ENCODE results near the gene C16orf82. TPM values are rescaled to one million over a fixed set of nuclear protein-coding genes. Genes with fewer than 3 reads are reported as not detected.
A peak's percentile ranks its signal among the peaks of the same experiment; 100 is the strongest.

The C16orf82 gene
- polyA plus RNA-seq, 1 donor: not detected

DNA sequence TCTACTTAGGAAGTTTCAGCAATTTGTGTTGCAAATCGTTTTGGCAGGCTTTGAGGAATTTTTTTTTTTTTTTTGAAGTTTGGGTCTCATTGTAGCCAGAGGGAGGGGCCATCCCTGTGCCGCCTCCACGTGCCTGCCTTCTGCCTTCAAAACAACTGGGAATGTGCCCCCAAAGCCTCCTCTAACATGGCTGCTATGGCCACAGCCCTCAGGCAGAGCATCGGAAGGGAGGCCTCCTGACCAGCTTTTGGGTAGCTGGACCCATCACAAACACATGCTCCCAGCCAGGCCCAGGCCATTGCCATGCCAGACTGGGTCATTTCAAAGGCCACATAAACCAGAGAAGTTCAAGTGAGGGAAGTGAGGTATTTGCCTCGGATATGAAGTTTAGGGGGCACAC is 21.5 kb downstream of the C16orf82 start:
- no peak for DNase-seq

DNA sequence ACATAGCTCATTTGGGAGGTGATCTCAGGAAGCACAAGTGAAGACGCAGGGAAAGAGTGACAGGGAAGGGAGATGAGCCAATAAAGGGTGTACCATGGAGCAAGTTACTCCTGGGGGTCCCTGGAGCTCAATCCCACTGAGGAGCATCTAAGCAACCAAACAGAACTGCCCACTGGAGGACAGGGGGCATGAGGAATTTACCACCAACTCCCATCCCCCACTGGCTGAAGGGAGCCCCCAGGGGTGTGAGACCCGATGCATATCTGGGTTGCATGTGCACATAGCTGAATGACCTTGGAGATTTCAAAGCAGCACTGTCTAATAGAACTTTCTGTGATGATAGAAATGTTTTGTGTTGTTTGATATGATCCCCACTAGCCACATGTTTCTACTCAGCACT is 29.6 kb downstream of the C16orf82 start:
- DNase-seq: no peak

DNA sequence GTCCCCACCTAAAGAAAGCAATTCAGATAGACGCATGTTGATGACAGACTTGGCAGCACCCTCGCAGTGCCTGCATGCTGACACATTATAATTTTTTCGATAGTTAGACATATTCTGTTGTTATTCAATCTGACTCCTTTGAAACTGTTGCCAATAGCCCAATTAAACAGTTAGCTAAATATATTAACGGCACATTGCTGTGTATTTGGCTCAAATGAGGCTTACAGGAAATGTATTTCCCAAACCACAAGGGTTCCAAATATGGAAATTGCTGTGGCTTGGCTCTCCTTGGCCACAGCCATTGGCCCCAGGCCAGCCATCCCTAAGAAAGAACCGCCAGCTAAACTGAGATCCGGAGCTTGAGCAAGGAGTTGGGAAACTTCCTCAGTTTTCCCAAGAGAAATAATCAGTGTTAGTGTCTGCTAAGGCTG is 31.1 kb downstream of the C16orf82 start:
- no peak for DNase-seq

DNA sequence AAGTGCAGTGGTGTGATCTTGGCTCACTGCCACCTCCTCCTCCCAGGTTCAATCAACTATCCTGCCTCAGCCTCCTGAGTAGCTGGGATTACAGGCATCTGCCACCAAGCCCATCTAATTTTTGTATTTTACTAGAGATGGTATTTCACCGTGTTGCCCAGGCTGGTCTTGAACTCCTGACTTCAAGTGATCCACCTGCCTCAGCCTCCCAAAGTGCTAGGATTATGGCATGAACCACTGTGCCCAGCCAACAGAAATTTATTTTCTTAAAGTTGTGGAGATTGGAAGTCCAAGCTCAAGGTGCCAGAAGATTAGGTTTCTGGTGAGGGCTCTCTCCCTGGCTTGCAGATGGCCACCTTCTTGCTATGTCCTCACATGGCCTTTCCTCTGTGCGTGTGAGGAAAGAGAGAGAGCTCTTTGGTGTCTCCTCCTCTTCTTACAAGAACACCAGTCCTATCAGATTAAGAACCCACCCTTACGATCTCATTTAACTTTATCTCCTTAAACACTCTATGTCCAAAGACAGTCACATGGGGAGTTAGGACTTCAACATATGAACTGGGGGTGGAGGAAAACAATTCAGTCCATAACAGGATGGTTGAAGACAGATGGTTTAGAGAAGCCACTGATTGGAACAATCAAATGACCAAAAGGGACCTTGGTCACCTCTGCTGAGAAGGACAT is 31.8 kb downstream of the C16orf82 start:
- no peak for DNase-seq

DNA sequence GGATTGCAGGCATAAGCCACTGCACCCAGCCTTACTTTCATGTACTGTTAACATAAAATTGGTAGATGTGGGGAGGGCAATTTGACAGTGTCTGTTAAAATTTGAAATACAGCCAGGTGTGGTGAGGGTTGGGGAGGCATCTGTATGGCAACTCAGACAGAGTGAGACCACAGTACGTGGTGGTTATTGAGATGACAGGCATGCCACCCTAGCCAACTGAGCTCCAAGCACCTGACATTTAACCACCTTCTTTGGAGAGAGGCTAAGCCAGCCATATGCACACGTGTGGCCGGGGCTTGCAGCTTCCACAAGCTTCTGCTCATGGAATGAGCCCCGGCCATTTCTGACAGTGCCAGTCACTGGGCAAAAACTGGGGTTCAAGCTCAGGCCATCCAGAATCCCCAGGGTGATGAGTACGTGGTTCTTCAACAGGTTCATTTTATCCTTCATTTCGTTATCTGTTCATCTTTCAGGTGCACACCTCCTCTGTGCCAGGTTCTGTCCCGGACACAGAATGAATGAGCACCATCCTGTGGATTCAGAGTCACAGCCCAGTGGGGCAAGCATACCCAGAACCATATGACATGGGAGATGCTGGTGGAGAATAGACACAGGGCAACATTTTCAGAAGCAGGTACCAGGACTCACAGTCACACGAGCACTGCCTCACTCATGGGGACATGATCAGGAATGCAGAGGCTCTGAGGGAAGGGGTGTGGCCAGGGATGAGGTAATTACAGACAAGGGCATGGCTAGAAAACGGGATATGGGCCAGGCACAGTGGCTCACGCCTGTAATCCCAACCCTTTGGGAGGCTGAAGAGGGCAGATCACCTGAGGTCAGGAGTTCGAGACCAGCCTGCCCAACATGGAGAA is 36.2 kb downstream of the C16orf82 start:
- no peak for DNase-seq

DNA sequence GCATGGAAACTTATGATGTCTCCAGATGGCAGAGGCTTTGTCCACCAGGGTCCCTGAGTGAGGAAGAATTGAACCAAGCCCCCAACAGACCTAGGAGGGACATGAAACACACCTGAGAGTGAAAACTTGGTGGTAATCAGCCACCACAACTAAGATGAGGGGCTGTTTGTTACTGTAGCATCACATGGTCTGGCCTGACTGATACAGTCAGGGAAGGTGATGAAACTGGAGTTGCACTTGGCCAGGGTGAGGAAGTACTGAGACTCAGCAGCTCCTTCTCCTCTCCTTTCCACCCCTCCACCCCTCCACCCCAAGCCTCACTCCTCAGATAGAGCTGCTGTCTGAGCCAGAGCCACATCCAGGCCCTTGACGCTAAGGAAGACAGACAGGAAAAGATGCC is 37.2 kb downstream of the C16orf82 start:
- no peak for DNase-seq

DNA sequence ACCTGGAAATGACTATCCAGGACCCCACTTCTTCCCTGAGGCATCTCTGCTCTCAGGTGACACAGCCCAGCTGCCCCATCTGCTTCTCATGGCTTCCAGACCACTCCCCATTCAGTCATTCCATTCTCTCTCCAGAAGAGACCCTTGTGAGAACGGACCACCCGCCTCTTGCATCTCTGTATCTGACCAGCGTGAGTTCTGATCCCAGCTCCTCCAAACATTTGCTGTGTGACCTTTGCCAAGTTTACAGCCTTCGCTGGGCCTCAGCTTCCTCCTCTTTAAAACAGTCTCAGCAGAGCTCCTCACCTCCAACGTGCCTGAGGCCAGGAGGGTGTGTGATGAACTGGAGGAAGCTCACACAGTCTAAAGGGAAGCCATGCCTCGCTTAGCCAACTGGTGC is 39.6 kb downstream of the C16orf82 start:
- DNase-seq: no peak

DNA sequence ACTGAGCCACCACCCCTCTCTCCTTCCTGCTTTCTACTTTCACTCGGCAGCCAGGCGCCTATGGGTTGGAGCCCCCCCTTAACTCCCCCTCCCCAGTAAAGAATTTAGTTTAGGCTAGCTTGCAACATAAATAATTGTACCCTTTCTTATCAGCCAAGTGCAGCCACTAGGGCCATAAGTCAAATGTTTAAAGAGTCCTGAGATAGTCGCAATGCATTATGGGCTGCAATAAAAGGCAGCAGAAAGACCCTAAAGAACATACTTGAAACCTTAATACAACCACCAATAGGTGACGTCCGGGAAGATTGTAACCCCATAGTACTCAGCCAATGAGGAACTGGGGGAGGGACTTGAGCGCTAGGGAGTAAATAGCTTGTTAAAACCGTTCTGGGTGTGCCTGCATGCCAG is 40.5 kb downstream of the C16orf82 start:
- no peak for DNase-seq

DNA sequence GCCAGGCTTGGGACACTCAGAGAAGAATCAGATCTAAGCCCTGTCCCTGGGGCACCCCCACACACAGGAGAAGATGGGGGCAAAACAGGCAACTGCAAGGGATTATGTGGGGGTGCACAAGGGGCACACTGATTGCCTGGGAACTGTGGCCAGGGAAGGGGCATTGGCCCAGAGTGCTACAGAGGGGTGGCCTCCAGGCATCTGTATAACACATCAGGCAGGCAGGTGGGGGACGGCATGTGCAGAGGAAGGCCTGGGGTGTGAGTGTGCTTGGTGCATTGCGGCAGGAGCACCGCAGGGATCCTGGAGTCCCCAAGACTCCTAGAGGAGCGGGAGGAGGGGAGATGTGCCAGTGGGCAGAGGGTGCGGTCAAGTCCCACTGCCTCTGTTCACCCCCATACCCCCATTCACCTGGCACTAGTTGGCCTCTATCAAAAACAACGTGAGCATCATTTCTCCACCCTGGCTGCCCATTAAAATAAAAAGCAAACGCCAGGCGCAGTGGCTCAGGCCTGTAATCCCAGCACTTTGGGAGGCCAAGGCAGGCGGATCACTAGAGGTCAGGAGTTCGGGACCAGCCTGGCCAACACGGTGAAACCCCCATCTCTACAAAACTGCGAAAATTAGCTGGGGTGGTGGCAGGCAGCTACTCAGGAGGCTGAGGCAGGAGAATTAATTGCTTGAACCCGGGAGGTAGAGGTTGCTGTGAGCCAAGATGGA is 41.5 kb downstream of the C16orf82 start:
- DNase-seq: no peak

DNA sequence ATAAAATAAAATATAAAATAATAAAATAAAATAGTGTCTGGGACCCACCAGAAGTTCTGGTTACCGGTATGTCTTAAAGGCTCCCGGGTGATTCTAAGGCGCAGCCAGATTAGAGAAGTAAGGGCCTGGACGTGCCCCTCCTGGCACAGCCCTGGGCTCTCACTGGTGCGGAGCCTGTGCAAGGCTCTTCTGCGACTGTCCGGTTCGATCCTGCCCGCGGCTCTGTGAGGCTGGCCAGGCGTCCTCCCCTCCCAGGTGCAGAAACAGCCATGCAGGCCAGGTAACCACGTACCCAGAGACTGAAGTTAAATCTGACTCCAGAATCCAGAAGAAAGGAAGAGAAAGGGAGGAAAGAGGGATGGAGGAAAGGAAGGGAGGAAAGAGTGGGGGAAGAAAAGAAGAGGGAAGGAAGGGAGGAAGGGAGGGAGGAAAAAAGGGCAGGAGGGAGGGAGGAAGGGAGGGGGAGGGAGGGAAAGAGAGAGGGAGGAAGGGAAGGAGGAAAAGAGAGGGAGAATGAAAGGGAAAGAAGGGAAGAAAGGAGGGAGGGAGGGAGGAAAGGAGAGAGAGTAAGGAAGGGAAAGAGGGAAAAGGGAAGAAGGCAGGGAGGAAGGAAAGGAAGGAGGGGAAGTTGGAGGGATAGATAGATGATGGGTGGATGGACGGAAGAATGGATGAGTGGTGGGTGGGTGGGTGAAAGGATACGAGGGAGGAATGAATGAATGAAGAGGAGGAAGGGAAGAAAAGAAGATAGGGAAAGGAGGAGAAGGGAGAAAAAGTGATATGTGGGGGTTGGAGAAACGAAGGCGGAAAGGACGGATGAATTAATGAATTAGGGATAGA is 42.3 kb downstream of the C16orf82 start:
- DNase-seq: no peak

DNA sequence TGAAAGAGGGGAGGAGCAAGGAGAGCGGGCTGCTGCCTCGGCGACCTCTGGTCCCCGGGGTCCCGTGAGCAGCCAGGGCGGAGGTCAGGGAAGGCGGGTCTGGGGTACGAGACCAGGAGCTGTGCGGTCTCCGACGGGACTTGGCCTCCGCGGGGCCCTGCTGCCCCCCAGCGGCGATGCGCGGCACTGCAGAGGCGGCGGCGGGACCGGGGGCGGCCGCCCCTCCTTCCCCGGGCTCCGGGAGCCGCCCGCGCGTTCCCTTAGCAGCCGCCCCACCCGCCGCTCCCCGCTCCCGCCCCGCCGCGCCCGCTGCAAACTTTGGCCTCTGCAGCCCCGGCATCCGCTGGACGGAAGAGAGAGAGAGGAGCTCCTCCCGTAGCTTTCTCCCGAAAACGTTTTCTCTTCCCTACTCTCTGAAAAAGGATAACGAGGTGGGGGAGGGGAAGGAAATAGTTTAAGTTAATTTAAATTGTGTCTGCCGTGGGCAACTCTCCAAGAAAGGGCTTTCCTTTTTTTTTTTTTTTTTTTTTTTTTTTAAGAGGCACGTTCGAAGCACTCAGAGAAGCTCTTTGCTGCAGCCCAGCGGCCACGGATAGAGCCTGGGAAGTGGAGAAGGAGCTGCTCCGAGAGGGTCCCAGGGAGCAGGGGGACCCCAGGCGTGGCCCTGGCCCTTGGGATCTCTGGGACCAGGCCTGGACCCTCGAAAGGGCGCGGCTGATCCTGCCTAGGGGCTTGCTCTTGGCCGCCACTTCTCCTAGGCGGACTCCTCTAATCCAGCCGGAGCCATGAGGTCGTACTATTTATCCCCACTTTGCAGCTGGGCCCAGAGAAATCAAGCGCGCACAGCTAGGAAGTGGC is 43.2 kb downstream of the C16orf82 start:
- DNase-seq: peak; percentile 87

DNA sequence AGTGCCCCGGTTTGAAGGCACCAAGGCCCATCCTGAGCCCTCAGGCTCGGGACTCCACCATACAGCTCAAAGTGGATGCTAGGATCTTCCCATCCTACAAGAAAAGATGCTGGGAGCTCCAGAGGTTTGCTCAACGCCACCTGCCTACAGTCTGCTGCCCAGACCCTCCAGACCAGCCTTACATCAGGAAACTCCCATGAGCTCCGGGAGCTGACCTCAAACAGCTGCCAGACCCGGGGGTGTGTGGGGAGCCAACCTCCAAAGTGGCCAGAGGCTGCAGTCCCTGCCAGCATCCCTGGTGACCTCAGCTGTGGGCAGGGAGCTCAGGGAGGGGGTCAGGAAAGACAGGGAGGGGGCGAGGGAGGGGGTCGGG is 43.8 kb downstream of the C16orf82 start:
- no peak for DNase-seq

DNA sequence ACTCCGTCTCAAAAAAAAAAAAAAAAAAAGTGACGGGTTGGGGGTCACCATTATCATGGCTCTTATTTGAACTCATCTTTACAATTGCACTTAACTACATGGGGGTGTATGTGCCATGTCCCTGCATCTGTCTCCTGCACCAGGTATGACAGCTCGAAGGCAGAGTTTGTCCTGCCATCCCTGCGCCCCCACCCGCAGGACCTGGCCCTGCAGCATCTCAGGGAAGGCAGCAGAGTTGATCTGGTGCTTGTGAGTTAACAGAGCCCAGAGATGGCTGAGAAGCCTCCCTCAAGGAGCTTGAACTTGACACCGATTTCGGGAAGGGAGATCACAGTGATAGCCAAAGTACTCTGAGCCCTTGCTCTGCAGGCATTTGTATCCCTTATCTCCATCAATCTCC is 44.8 kb downstream of the C16orf82 start:
- no peak for DNase-seq

DNA sequence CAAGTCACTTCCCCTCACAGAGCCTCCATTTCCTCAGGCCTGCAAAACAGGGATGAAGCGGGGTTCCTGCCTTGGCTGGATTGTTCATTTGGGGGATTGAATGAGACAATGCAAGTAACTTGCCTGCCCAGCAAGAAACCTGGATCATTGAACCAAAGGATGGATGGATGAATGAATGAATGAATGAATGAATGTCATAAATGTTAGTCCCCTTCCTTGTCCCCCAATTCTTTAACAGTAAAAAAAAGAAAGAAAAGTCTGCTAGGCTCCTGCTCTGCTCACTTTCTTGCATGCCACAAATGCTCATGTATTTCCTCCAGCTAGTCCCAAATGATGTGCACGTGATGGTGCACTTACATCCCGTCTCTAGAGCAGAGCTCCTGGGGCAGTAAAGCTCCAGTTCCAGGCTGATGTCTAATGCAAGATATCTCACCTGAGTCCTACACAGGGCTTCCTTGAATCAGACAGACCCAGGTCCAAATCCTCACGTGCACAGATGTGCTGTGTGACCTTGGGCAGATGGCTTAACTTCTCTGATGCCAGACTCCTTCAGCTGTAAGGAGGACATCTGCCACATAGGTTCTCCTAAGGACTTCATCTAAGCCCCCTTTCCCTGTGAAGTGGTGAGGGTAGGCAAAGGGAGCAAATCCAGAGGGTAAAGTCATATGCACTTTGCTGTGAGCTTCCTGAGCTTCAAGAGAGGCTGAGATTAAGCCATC is 45.5 kb downstream of the C16orf82 start:
- no peak for DNase-seq

DNA sequence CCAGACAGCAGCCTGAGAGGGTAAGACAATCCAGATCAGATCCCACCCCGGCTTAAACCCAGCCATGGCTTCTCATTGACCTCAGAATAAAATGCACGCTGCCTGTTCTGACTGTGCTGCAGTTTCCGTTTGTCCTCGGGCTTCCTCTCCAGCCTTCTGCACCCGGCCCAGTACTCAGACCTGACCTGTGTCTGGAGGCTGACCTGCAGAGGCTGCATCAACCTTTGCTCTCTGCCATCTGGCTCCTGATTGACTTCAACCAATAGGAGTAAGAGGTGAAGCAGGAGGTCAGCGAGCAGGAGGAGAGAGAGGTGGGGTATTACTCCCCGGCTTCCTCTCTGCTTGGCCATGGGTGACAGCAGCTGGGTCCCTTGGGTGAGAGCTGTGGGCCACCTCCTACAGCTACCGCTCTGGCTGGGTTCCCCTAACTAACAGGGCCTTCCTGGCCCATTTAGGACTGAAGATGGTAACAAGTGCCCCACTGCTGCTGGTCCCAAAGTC is 46.7 kb downstream of the C16orf82 start:
- DNase-seq: no peak

DNA sequence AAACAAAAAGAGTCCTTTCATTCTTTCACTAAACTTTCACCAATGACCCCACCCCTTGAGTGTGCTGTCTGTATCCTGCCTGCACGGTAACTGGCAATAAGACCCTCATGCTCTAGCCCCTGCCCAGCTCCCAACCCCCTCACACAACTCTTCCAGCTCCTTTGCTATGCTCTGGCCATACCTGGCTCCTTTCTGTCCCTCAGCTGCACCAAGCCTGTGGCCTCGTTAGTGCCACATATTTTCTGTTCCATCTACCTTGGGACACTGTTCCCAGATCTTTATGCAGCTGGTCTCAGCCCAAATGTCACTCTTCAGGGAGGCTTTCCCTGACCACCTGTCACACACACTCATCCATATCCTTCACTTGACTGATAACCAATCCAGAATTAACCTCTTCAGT is 47.3 kb downstream of the C16orf82 start:
- no peak for DNase-seq

DNA sequence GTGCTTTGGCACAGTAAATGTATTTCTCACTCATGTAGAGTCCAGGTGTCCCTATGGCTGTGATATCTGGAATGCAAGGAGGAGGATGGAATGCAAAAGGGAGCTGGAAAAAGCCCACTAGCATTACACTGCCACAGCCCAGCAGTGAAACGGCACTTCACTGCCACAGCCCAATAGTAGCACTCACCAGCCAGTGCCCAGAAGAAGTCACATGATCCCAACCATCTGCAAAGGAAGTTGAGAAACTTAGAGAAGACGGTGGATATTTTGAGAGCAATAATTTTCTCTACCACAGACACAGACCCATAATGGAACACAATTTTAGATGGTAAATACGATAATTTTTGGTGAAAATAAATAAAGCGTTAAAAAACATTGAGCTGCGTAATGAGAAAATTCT is 51.8 kb downstream of the C16orf82 start:
- DNase-seq: no peak

All from left kidney (tissue), 2 donors.